KBM-7 (cell line): ENCODE measurements around the gene CNOT10.

Source experiments
- DNase-seq: peaks from one replicate; pipeline ENCODE4 v3.0.0-alpha.2; 2015
- in situ Hi-C: fragments of 300-500 bp; cut with MboI; formaldehyde crosslinking; loops from 2 replicates; pipeline ENCODE4 v1.14.3; 2020; ENCODE audit warnings: low sequenced_read_pairs, low pct_unique_long_range_greater_than_20kb, mixed read lengths

CNOT10 gene

GRCh38 chr3:32684029-32684799 is 774 bp upstream of the CNOT10 start:
- no peak for DNase-seq
- in situ Hi-C loops: no loop called here

- in situ Hi-C loops: no loop called here
- no peak for DNase-seq
These were observed 676 bp downstream of the CNOT10 start for GRCh38 chr3:32685543-32686185.

GRCh38 chr3:32686713-32687112 is 1.7 kb downstream of the CNOT10 start:
- in situ Hi-C loops: no loop called here
- DNase-seq: no peak

- in situ Hi-C loops: no loop called here
- no peak for DNase-seq
These were observed 6.9 kb downstream of the CNOT10 start for GRCh38 chr3:32691847-32692246.

GRCh38 chr3:32696523-32696922 is 11.5 kb downstream of the CNOT10 start:
- in situ Hi-C loops: no loop called here
- no peak for DNase-seq

- DNase-seq: no peak
- in situ Hi-C loops: no loop called here
These were observed 13.5 kb downstream of the CNOT10 start for GRCh38 chr3:32698506-32698905.

GRCh38 chr3:32699429-32699828 is 14.4 kb downstream of the CNOT10 start:
- no peak for DNase-seq
- in situ Hi-C loops: no loop called here

GRCh38 chr3:32700244-32700643 is 15.3 kb downstream of the CNOT10 start:
- in situ Hi-C loops: no loop called here
- DNase-seq: no peak

GRCh38 chr3:32703491-32703972 is 18.5 kb downstream of the CNOT10 start:
- in situ Hi-C loops: no loop called here
- DNase-seq: no peak

- in situ Hi-C loops: no loop called here
- no peak for DNase-seq
These were observed 20.2 kb downstream of the CNOT10 start for GRCh38 chr3:32705232-32705631.

GRCh38 chr3:32706348-32707025 is 21.5 kb downstream of the CNOT10 start:
- in situ Hi-C loops: no loop called here
- no peak for DNase-seq

GRCh38 chr3:32707026-32707370 is 22.0 kb downstream of the CNOT10 start:
- DNase-seq: no peak
- in situ Hi-C loops: no loop called here

- in situ Hi-C loops: no loop called here
- no peak for DNase-seq
These were observed 23.8 kb downstream of the CNOT10 start for GRCh38 chr3:32708672-32709283.

- in situ Hi-C loops: no loop called here
- no peak for DNase-seq
These were observed 24.4 kb downstream of the CNOT10 start for GRCh38 chr3:32709346-32709745.

GRCh38 chr3:32712506-32713055 is 27.6 kb downstream of the CNOT10 start:
- no peak for DNase-seq

GRCh38 chr3:32713181-32713580 is 28.2 kb downstream of the CNOT10 start:
- DNase-seq: no peak
- in situ Hi-C loops: no loop called here

More at GRCh38 chr3:32712506-32713055, 27.6 kb downstream of the CNOT10 start:
- in situ Hi-C loops: no loop called here

- in situ Hi-C loops: no loop called here
- no peak for DNase-seq
These were observed 34.3 kb downstream of the CNOT10 start for GRCh38 chr3:32719335-32719734.

- in situ Hi-C loops: no loop called here
- DNase-seq: no peak
These were observed 34.9 kb downstream of the CNOT10 start for GRCh38 chr3:32719931-32720330.

GRCh38 chr3:32725721-32726120 is 40.7 kb downstream of the CNOT10 start:
- no peak for DNase-seq
- in situ Hi-C loops: no loop called here
